ENCODE measurements around the gene FBXW11. TPM values are rescaled to one million over a fixed set of nuclear protein-coding genes. Genes with fewer than 3 reads are reported as not detected.

The FBXW11 gene
- polyA plus RNA-seq, 2 of the 4 experiments (the other 2 are of a cell fraction): 39.3 to 80.2 TPM

DNA sequence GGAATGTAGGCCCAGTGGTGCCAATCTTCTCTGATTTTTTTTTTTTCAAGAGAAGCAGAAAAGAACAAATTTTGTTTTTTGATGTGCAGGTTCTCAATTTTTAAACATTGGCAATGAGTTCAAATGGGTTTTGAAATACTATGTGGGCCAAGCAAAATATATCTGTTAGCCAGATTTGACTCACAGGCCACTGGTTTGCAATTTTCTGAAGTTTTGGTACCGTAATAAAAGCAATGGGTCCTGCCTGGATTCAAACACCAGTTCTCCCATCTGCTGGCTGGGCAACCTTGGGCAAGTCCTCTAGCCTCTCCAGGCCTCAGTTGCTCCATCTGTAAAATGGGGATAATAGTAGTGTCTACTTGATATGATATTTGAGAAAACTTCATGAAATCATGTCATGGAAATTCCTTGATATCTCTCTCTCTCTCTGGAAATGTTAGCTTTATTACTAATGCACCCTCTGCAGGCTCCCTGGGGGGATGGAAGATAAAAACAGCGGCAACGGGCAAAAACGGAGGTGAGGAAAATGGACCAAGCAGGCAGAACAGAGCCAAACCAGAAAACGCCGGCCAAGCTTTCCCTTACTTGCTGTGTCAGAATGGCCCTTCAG, 157.4 kb downstream of the FBXW11 start:
- H3K27ac ChIP-seq: no peak overlapping the region
- FAIRE-seq (no peak), DNase-seq (ENCODE audit: low read depth in 1 of 2, low spot score in 1 of 2) (no peak), ATAC-seq (no peak)
- POLR2A ChIA-PET: no interaction called here
- TF ChIP-seq JUN (IDR thresholded peaks at IDR 0.05): no peak
- no peak for TF ChIP-seq NPAS2 (CRISPR knock-in tag; IDR thresholded peaks at IDR 0.05; ENCODE audit: borderline replicate concordance)
- 0 out of 5 replicates have a peak, but pooled peaks of 1 of the 2 experiments have one; percentile 6 for TF ChIP-seq RAD21 (conservative IDR thresholded peaks at IDR 0.05 in 1 of 2, IDR thresholded peaks at IDR 0.05 in 1 of 2)
- no peak for TF ChIP-seq HDAC2 (IDR thresholded peaks at IDR 0.05)
- no peak for TF ChIP-seq SREBF2 (IDR thresholded peaks at IDR 0.05)
- no peak for TF ChIP-seq ESRRA (IDR thresholded peaks at IDR 0.05; ENCODE audit: borderline replicate concordance, low read length)
- TF ChIP-seq, protein P1, sequence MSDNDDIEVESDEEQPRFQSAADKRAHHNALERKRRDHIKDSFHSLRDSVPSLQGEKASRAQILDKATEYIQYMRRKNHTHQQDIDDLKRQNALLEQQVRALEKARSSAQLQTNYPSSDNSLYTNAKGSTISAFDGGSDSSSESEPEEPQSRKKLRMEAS (IDR thresholded peaks at IDR 0.05): no peak
- no peak for TF ChIP-seq ZFP36 (IDR thresholded peaks at IDR 0.05; ENCODE audit: borderline replicate concordance, partially characterized antibody)
- H3K4me3 ChIP-seq: no peak overlapping the region
- H3K4me1 ChIP-seq: no peaks in the 10 kb centered on the region
- H3K4me2 ChIP-seq: no peak overlapping the region
- WGBS (ENCODE audit: missing lambda C conversion rate): 83% methylated on average over 6 of the region's 6 CpGs
- no peaks in the 10 kb centered on the region for H3K9me3 ChIP-seq
- CTCF ChIA-PET: interaction anchor here (0.6 to 1.6 kb wide), 12 partner anchors 8 to 430 kb away, joined by 3 to 12 read pairs (median 3); no protein-coding TSS in a partner anchor

DNA sequence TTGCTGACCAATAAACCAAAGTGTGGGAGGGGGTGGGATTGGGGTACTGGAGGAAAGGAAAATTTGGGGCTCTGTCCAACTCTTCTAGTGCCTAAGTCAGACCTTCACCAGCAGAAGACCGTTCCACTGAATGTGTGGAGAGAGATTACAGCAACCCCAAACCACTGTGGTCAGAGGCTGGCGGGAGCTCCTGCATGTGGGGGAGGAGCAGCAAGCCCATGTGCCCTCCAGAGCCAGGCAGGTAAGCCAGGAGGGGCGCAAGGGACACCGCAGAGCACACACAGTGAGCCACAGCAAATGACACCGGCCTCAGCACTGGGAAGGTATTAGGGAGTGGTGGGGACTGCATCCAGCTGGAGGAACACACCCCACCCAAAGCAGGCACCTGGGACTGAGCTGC, 158.0 kb downstream of the FBXW11 start:
- Histone ChIP-seq H3K4me3 (no peak overlapping the region), H3K27ac (no peak overlapping the region), H3K4me1 (no peaks in the 10 kb centered on the region), H3K9me3 (no peaks in the 10 kb centered on the region), H3K4me2 (no peak overlapping the region)
- WGBS (ENCODE audit: missing lambda C conversion rate): 71% methylated on average over 3 of the region's 5 CpGs
- ATAC-seq (no peak), DNase-seq (ENCODE audit: low read depth in 1 of 2, low spot score in 1 of 2) (no peak), FAIRE-seq (no peak)
- no peak for TF ChIP-seq KDM5A (IDR thresholded peaks at IDR 0.05)
- TF ChIP-seq JUN (IDR thresholded peaks at IDR 0.05): no peak
- no peak for TF ChIP-seq KDM1A (IDR thresholded peaks at IDR 0.05; ENCODE audit: low read depth)
- POLR2A ChIA-PET: no interaction called here
- CTCF ChIA-PET: interaction anchor here (0.6 to 1.1 kb wide), 5 partner anchors 11 to 219 kb away, joined by 3 to 4 read pairs (median 3); no protein-coding TSS in a partner anchor

DNA sequence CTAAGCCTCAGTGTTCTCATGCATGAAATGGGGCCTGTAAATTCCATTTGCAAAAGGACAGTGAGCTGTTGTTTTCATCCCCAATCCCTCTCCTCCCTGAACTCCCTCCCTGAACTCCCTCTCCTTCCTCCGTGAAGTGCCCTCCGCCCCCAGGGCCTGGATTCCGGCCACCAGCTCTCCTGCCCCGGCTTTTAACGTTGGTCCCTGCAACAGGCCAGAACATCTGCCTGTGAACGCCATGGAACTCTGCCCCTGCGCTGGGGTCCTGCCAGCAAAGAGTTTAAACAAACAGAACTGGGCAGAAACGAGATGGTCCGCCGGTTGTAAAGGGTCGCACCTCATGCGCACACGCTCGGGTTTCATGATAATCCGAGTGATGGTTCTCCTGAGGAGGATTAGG, 158.4 kb downstream of the FBXW11 start:
- TF ChIP-seq, protein P2, sequence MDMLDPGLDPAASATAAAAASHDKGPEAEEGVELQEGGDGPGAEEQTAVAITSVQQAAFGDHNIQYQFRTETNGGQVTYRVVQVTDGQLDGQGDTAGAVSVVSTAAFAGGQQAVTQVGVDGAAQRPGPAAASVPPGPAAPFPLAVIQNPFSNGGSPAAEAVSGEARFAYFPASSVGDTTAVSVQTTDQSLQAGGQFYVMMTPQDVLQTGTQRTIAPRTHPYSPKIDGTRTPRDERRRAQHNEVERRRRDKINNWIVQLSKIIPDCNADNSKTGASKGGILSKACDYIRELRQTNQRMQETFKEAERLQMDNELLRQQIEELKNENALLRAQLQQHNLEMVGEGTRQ (IDR thresholded peaks at IDR 0.05): no peak
- TF ChIP-seq NR3C1 (IDR thresholded peaks at IDR 0.05): no peak
- TF ChIP-seq NFE2L2 (conservative IDR thresholded peaks at IDR 0.05; ENCODE audit: low read length): no peak
- TF ChIP-seq, protein P3, sequence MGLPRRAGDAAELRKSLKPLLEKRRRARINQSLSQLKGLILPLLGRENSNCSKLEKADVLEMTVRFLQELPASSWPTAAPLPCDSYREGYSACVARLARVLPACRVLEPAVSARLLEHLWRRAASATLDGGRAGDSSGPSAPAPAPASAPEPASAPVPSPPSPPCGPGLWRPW (IDR thresholded peaks at IDR 0.05): no peak
- TF ChIP-seq TP53 (CRISPR knock-in tag; IDR thresholded peaks at IDR 0.05): no peak
- no peak for TF ChIP-seq ESRRA (IDR thresholded peaks at IDR 0.05; ENCODE audit: borderline replicate concordance, low read length)
- no peak for TF ChIP-seq PHF8 (IDR thresholded peaks at IDR 0.05; ENCODE audit: borderline replicate concordance, low read depth)
- no peak for TF ChIP-seq HOXB13 (CRISPR knock-in tag; IDR thresholded peaks at IDR 0.05; ENCODE audit: low read depth)
- no peak for TF ChIP-seq ZSCAN20 (CRISPR knock-in tag; IDR thresholded peaks at IDR 0.05)
- TF ChIP-seq, protein P4, sequence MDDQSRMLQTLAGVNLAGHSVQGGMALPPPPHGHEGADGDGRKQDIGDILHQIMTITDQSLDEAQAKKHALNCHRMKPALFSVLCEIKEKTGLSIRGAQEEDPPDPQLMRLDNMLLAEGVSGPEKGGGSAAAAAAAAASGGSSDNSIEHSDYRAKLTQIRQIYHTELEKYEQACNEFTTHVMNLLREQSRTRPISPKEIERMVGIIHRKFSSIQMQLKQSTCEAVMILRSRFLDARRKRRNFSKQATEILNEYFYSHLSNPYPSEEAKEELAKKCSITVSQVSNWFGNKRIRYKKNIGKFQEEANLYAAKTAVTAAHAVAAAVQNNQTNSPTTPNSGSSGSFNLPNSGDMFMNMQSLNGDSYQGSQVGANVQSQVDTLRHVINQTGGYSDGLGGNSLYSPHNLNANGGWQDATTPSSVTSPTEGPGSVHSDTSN (IDR thresholded peaks at IDR 0.05): no peak
- no peak for TF ChIP-seq TFCP2L1 (CRISPR knock-in tag; IDR thresholded peaks at IDR 0.05)
- TF ChIP-seq KDM1A (IDR thresholded peaks at IDR 0.05; ENCODE audit: low read depth): no peak
- TF ChIP-seq RCOR1 (IDR thresholded peaks at IDR 0.05; ENCODE audit: low read depth, low read length): no peak
- no peak for TF ChIP-seq BHLHE40 (IDR thresholded peaks at IDR 0.05; ENCODE audit: low read depth, low read length)
- TF ChIP-seq, protein P5, sequence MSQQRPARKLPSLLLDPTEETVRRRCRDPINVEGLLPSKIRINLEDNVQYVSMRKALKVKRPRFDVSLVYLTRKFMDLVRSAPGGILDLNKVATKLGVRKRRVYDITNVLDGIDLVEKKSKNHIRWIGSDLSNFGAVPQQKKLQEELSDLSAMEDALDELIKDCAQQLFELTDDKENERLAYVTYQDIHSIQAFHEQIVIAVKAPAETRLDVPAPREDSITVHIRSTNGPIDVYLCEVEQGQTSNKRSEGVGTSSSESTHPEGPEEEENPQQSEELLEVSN (IDR thresholded peaks at IDR 0.05; ENCODE audit: borderline replicate concordance, low read depth): no peak
- no peak for TF ChIP-seq RAD21 (conservative IDR thresholded peaks at IDR 0.05 in 1 of 2, IDR thresholded peaks at IDR 0.05 in 1 of 2)
- TF ChIP-seq, protein P6, sequence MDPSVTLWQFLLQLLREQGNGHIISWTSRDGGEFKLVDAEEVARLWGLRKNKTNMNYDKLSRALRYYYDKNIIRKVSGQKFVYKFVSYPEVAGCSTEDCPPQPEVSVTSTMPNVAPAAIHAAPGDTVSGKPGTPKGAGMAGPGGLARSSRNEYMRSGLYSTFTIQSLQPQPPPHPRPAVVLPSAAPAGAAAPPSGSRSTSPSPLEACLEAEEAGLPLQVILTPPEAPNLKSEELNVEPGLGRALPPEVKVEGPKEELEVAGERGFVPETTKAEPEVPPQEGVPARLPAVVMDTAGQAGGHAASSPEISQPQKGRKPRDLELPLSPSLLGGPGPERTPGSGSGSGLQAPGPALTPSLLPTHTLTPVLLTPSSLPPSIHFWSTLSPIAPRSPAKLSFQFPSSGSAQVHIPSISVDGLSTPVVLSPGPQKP (IDR thresholded peaks at IDR 0.05; ENCODE audit: low read depth, low read length): no peak
- no peak for TF ChIP-seq KDM5A (IDR thresholded peaks at IDR 0.05)
- ATAC-seq (no peak), FAIRE-seq (no peak), DNase-seq (ENCODE audit: low read depth in 1 of 2, low spot score in 1 of 2) (no peak)
- WGBS (ENCODE audit: missing lambda C conversion rate): 90% methylated on average over 15 of the region's 15 CpGs
- no peak overlapping the region for H3K27ac ChIP-seq
- H3K4me2 ChIP-seq: no peak overlapping the region
- ChIA-PET POLR2A (no interaction called here), CTCF (interaction anchor here (0.6 to 1.1 kb wide), 3 partner anchors 12 to 217 kb away, joined by 3 to 4 read pairs (median 3); no protein-coding TSS in a partner anchor)
- no peaks in the 10 kb centered on the region for H3K4me1 ChIP-seq
- H3K4me3 ChIP-seq: no peak overlapping the region
- no peaks in the 10 kb centered on the region for H3K9me3 ChIP-seq
